Natural killer cell (primary cell): ENCODE measurements around the gene CCL1. TPM values are rescaled to one million over a fixed set of nuclear protein-coding genes. Genes with fewer than 3 reads are reported as not detected.

Experiments
- ATAC-seq, 3 donors: fragments of 150-1000 bp in 2 of 3; fragments of 200-7000 bp in 1 of 3; cut with Tn5 transposase; 1 replicate in 1 of 3; 2 replicates in 2 of 3; pipeline ENCODE4 v1.10.0; 2021; ENCODE audit warnings: mild to moderate bottlenecking in 2 of 3, moderate library complexity in 2 of 3
- DNase-seq, 2 donors: peaks; one replicate each; pipeline versions ENCODE4 v3.0.0 to v3.0.0-alpha.2; 2013 to 2021; ENCODE audit warnings: mixed read lengths in 1 of 2
- H3K27ac ChIP-seq: one replicate; pipeline ENCODE4 v1.5.1; 2013; ENCODE audit warnings: mild to moderate bottlenecking, low read length
- H3K27me3 ChIP-seq: one replicate; pipeline ENCODE4 v1.6.1; 2013; ENCODE audit warnings: low read length; ENCODE audit not compliant: control insufficient read depth, insufficient read depth
- H3K36me3 ChIP-seq: one replicate; pipeline ENCODE4 v1.6.1; 2013; ENCODE audit warnings: low read length; ENCODE audit not compliant: control insufficient read depth, insufficient read depth
- H3K4me1 ChIP-seq: one replicate; pipeline ENCODE4 v1.6.1; 2013; ENCODE audit warnings: low read length; ENCODE audit not compliant: control insufficient read depth, insufficient read depth
- H3K4me3 ChIP-seq: one replicate; pipeline ENCODE4 v1.5.1; 2013; ENCODE audit warnings: low read length
- H3K9me3 ChIP-seq: one replicate; pipeline ENCODE4 v1.6.1; 2013; ENCODE audit warnings: low read length; ENCODE audit not compliant: control insufficient read depth, insufficient read depth
- H3K27ac Mint-ChIP-seq, 2 donors: one replicate each; pipeline ENCODE4 v1.8.0; 2022; ENCODE audit warnings: mild to moderate bottlenecking in 2 of 2, mixed read lengths in 2 of 2, moderate library complexity in 1 of 2
- H3K27me3 Mint-ChIP-seq, 2 donors: one replicate each; pipeline ENCODE4 v1.8.0; 2022; ENCODE audit warnings: low read depth in 2 of 2, mixed read lengths in 2 of 2
- H3K36me3 Mint-ChIP-seq: one replicate; pipeline ENCODE4 v1.8.0; 2022; ENCODE audit warnings: mixed read lengths
- H3K4me1 Mint-ChIP-seq, 2 donors: one replicate each; pipeline ENCODE4 v1.8.0; 2022; ENCODE audit warnings: mixed read lengths in 2 of 2
- H3K4me3 Mint-ChIP-seq: one replicate; pipeline ENCODE4 v1.8.0; 2022; ENCODE audit warnings: mild to moderate bottlenecking, moderate library complexity, mixed read lengths
- H3K9me3 Mint-ChIP-seq, 2 donors: one replicate each; pipeline ENCODE4 v1.8.0; 2022; ENCODE audit warnings: mixed read lengths in 2 of 2
- CTCF ChIP-seq: fragments of 200-600 bp; IDR thresholded peaks from one replicate; pipeline ENCODE4 v1.8.0; 2022; ENCODE audit warnings: antibody characterized with exemption
- WGBS: methylation state at CpG from one replicate; pipeline ENCODE4 v1.1.7; 2013; ENCODE audit warnings: missing lambda C conversion rate; ENCODE audit not compliant: insufficient coverage; 5-methylcytosine and 5-hydroxymethylcytosine counted together
- intact Hi-C: fragments of 100-400 bp; cut with micrococcal nuclease; formaldehyde crosslinking; loops from one replicate; pipeline ENCODE4 v1.14.2; 2022
- total RNA-seq, 4 donors: library from RNA; stranded (reverse); fragments of 120-200 nt in 1 of 4; gene quantifications; one replicate each; pipeline versions ENCODE4 v1.2.3 to v1.2.4, GENCODE V29; 2013 to 2022

Gene CCL1
- total RNA-seq, 3 donors from 2014 or later (not counting 1 experiment from before 2014, with no cell fraction given) = not detected

GRCh38 chr17:34321964-34322363 is 41.1 kb downstream of the CCL1 start:
- Mint-ChIP-seq H3K9me3 (peaks cover 0 to 9% of the 10 kb centered on the region in 2 donors), H3K4me1 (no peaks in the 10 kb centered on the region), H3K4me3 (no peak overlapping the region), H3K27me3 (peaks cover 15 to 32% of the 10 kb centered on the region in 2 donors), H3K27ac (no peak overlapping the region), H3K36me3 (peaks cover 13% of the 10 kb centered on the region)
- TF ChIP-seq CTCF = no peak
- Histone ChIP-seq H3K4me3 (no peak overlapping the region), H3K27me3 (no peaks in the 10 kb centered on the region), H3K4me1 (no peaks in the 10 kb centered on the region), H3K27ac (no peak overlapping the region), H3K9me3 (no peaks in the 10 kb centered on the region), H3K36me3 (no peaks in the 10 kb centered on the region)
- no peak for ATAC-seq
- DNase-seq = no peak
- intact Hi-C loops = no loop called here

GRCh38 chr17:34319039-34319483 is 44.0 kb downstream of the CCL1 start, which contains the start of gene CCL8:
TSS of gene CCL8 (plus strand) at chr17:34319435. CDS start at chr17:34319502, 67 bp downstream.
- H3K9me3 Mint-ChIP-seq = peaks cover 0 to 3% of the 10 kb centered on the region in 2 donors
- H3K27ac Mint-ChIP-seq = no peak within 1 kb of the TSS
- Histone ChIP-seq H3K9me3 (no peaks in the 10 kb centered on the region), H3K4me1 (no peaks in the 10 kb centered on the region), H3K36me3 (no peaks in the 10 kb centered on the region), H3K27ac (no peak within 1 kb of the TSS), H3K27me3 (no peaks in the 10 kb centered on the region), H3K4me3 (no peak within 1 kb of the TSS)
- intact Hi-C loops = no loop called here
- no peaks in the 10 kb centered on the region for H3K4me1 Mint-ChIP-seq
- TF ChIP-seq CTCF = no peak
- ATAC-seq (no peak), DNase-seq (no peak)
- peaks cover under 1% of the 10 kb centered on the region for H3K36me3 Mint-ChIP-seq
- peaks cover 15 to 35% of the 10 kb centered on the region in 2 donors for H3K27me3 Mint-ChIP-seq
- H3K4me3 Mint-ChIP-seq = no peak within 1 kb of the TSS
- WGBS = 77% methylated on average over 2 of the region's 2 CpGs

- H3K27ac Mint-ChIP-seq = no peak overlapping the region
- H3K27me3 ChIP-seq = no peaks in the 10 kb centered on the region
- H3K4me3 Mint-ChIP-seq = no peak overlapping the region
- no peaks in the 10 kb centered on the region for H3K4me1 Mint-ChIP-seq
- H3K4me3 ChIP-seq = no peak overlapping the region
- H3K36me3 Mint-ChIP-seq = no peaks in the 10 kb centered on the region
- H3K9me3 Mint-ChIP-seq = no peaks in the 10 kb centered on the region
- DNase-seq = no peak
- TF ChIP-seq CTCF = no peak
- peak in 1 of 3 donors; percentile 41 for ATAC-seq
- H3K27me3 Mint-ChIP-seq = peaks cover 18 to 37% of the 10 kb centered on the region in 2 donors
- 67% methylated on average over 3 of the region's 3 CpGs for WGBS
- H3K9me3 ChIP-seq = no peaks in the 10 kb centered on the region
- H3K4me1 ChIP-seq = no peaks in the 10 kb centered on the region
- intact Hi-C loops = no loop called here
- H3K27ac ChIP-seq = no peak overlapping the region
- H3K36me3 ChIP-seq = no peaks in the 10 kb centered on the region
Measured at GRCh38 chr17:34318474-34318873, 44.6 kb downstream of the CCL1 start.

GRCh38 chr17:34314279-34314678 is 48.8 kb downstream of the CCL1 start:
- Histone ChIP-seq H3K36me3 (no peaks in the 10 kb centered on the region), H3K27me3 (no peaks in the 10 kb centered on the region), H3K4me3 (no peak overlapping the region), H3K4me1 (no peaks in the 10 kb centered on the region), H3K9me3 (no peaks in the 10 kb centered on the region), H3K27ac (no peak overlapping the region)
- intact Hi-C loops = no loop called here
- Mint-ChIP-seq H3K4me1 (no peaks in the 10 kb centered on the region), H3K27me3 (peaks cover 20 to 30% of the 10 kb centered on the region in 2 donors), H3K36me3 (no peaks in the 10 kb centered on the region), H3K27ac (no peak overlapping the region), H3K4me3 (no peak overlapping the region), H3K9me3 (no peaks in the 10 kb centered on the region)
- no peak for TF ChIP-seq CTCF
- ATAC-seq (no peak), DNase-seq (no peak)
- 33% methylated on average over 4 of the region's 4 CpGs for WGBS
